Measurements from ENCODE around the gene SMCO1. TPM values are rescaled to one million over a fixed set of nuclear protein-coding genes. Genes with fewer than 3 reads are reported as not detected.
A peak's percentile ranks its signal among the peaks of the same experiment; 100 is the strongest.
"Not testable (repeated sequence)": the region's sequence is repeated elsewhere in the genome, so short reads cannot be mapped to it uniquely, and the experiment has no call there.

SMCO1 gene
- total RNA-seq, 2 donors from 2014 or later: not detected

- ATAC-seq (replicated peaks): no peak
- no peaks in the 10 kb centered on the region for H3K27me3 Mint-ChIP-seq
- H3K27ac Mint-ChIP-seq: no peak overlapping the region
- H3K4me3 Mint-ChIP-seq: no peak overlapping the region
- H3K9me3 Mint-ChIP-seq: no peaks in the 10 kb centered on the region
- peaks cover 5% of the 10 kb centered on the region for H3K4me1 Mint-ChIP-seq
- no peaks in the 10 kb centered on the region for H3K36me3 Mint-ChIP-seq (ENCODE audit: low read depth)
Observed at GRCh38 chr3:196541684-196542445, 26.7 kb upstream of the SMCO1 start.

GRCh38 chr3:196537319-196537984, 22.3 kb upstream of the SMCO1 start:
- Mint-ChIP-seq H3K4me1 (peaks cover 5% of the 10 kb centered on the region), H3K4me3 (no peak overlapping the region), H3K36me3 (ENCODE audit: low read depth) (no peaks in the 10 kb centered on the region), H3K9me3 (no peaks in the 10 kb centered on the region), H3K27me3 (peaks cover 6% of the 10 kb centered on the region), H3K27ac (no peak overlapping the region)
- peak; percentile 39 for ATAC-seq (replicated peaks)

- Mint-ChIP-seq H3K27me3 (peaks cover 6% of the 10 kb centered on the region), H3K36me3 (ENCODE audit: low read depth) (no peaks in the 10 kb centered on the region), H3K27ac (no peak overlapping the region), H3K9me3 (peaks cover 5% of the 10 kb centered on the region), H3K4me1 (peaks cover 12% of the 10 kb centered on the region), H3K4me3 (no peak overlapping the region)
- no peak for ATAC-seq (replicated peaks)
Observed at GRCh38 chr3:196533260-196533681, 18.1 kb upstream of the SMCO1 start.

- H3K4me1 Mint-ChIP-seq: peaks cover 7% of the 10 kb centered on the region
- no peaks in the 10 kb centered on the region for H3K36me3 Mint-ChIP-seq (ENCODE audit: low read depth)
- H3K4me3 Mint-ChIP-seq: peak overlapping the region; percentile 40
Observed at GRCh38 chr3:196531418-196531817, 16.3 kb upstream of the SMCO1 start.

GRCh38 chr3:196528639-196529233, 13.6 kb upstream of the SMCO1 start:
- peaks cover 7% of the 10 kb centered on the region for H3K4me1 Mint-ChIP-seq
- ATAC-seq (replicated peaks): peak; percentile 94
- H3K27ac Mint-ChIP-seq: no peak overlapping the region
- H3K4me3 Mint-ChIP-seq: peak overlapping the region; percentile 69
- H3K27me3 Mint-ChIP-seq: peaks cover 6% of the 10 kb centered on the region
- no peaks in the 10 kb centered on the region for H3K36me3 Mint-ChIP-seq (ENCODE audit: low read depth)
- peaks cover 5% of the 10 kb centered on the region for H3K9me3 Mint-ChIP-seq

More at GRCh38 chr3:196531418-196531817, 16.3 kb upstream of the SMCO1 start:
- Mint-ChIP-seq H3K27me3 (peaks cover 6% of the 10 kb centered on the region), H3K27ac (peak overlapping the region; percentile 34), H3K9me3 (peaks cover 5% of the 10 kb centered on the region)
- ATAC-seq (replicated peaks): no peak

GRCh38 chr3:196525141-196525540, 10.0 kb upstream of the SMCO1 start:
- H3K4me1 Mint-ChIP-seq: no peaks in the 10 kb centered on the region
- H3K4me3 Mint-ChIP-seq: no peak overlapping the region
- no peaks in the 10 kb centered on the region for H3K36me3 Mint-ChIP-seq (ENCODE audit: low read depth)
- no peaks in the 10 kb centered on the region for H3K27me3 Mint-ChIP-seq
- H3K9me3 Mint-ChIP-seq: peaks cover 11% of the 10 kb centered on the region
- no peak overlapping the region for H3K27ac Mint-ChIP-seq
- ATAC-seq (replicated peaks): no peak

GRCh38 chr3:196524527-196524926, 9.4 kb upstream of the SMCO1 start:
- Mint-ChIP-seq H3K27me3 (no peaks in the 10 kb centered on the region), H3K9me3 (peaks cover 12% of the 10 kb centered on the region), H3K36me3 (ENCODE audit: low read depth) (no peaks in the 10 kb centered on the region), H3K4me3 (no peak overlapping the region), H3K4me1 (no peaks in the 10 kb centered on the region), H3K27ac (no peak overlapping the region)
- no peak for ATAC-seq (replicated peaks)

- H3K36me3 Mint-ChIP-seq (ENCODE audit: low read depth): no peaks in the 10 kb centered on the region
- peaks cover 12% of the 10 kb centered on the region for H3K9me3 Mint-ChIP-seq
- no peak for ATAC-seq (replicated peaks)
- peaks cover 4% of the 10 kb centered on the region for H3K4me1 Mint-ChIP-seq
- no peak overlapping the region for H3K27ac Mint-ChIP-seq
- no peak overlapping the region for H3K4me3 Mint-ChIP-seq
- no peaks in the 10 kb centered on the region for H3K27me3 Mint-ChIP-seq
Observed at GRCh38 chr3:196523841-196524240, 8.7 kb upstream of the SMCO1 start.

- H3K27me3 Mint-ChIP-seq; H3K36me3 Mint-ChIP-seq (ENCODE audit: low read depth); H3K27ac Mint-ChIP-seq; H3K4me3 Mint-ChIP-seq; ATAC-seq (replicated peaks); H3K4me1 Mint-ChIP-seq: not testable (repeated sequence)
- H3K9me3 Mint-ChIP-seq: peaks cover 12% of the 10 kb centered on the region
Observed at GRCh38 chr3:196521291-196521690, 6.1 kb upstream of the SMCO1 start.

- no peaks in the 10 kb centered on the region for H3K36me3 Mint-ChIP-seq (ENCODE audit: low read depth)
- no peak overlapping the region for H3K4me3 Mint-ChIP-seq
- H3K27me3 Mint-ChIP-seq: no peaks in the 10 kb centered on the region
- peaks cover 12% of the 10 kb centered on the region for H3K9me3 Mint-ChIP-seq
- H3K27ac Mint-ChIP-seq: no peak overlapping the region
- H3K4me1 Mint-ChIP-seq: peaks cover 4% of the 10 kb centered on the region
- ATAC-seq (replicated peaks): no peak
Observed at GRCh38 chr3:196519718-196520082, 4.6 kb upstream of the SMCO1 start.

- peaks cover 4% of the 10 kb centered on the region for H3K4me1 Mint-ChIP-seq
- H3K27ac Mint-ChIP-seq: no peak overlapping the region
- H3K36me3 Mint-ChIP-seq (ENCODE audit: low read depth): no peaks in the 10 kb centered on the region
- no peak overlapping the region for H3K4me3 Mint-ChIP-seq
- no peaks in the 10 kb centered on the region for H3K27me3 Mint-ChIP-seq
- H3K9me3 Mint-ChIP-seq: peaks cover 12% of the 10 kb centered on the region
- peak; percentile 91 for ATAC-seq (replicated peaks)
Observed at GRCh38 chr3:196518966-196519717, 4.0 kb upstream of the SMCO1 start.

- Mint-ChIP-seq H3K27me3 (no peaks in the 10 kb centered on the region), H3K9me3 (peaks cover 12% of the 10 kb centered on the region), H3K36me3 (ENCODE audit: low read depth) (no peaks in the 10 kb centered on the region), H3K27ac (no peak overlapping the region), H3K4me3 (no peak overlapping the region), H3K4me1 (peaks cover 4% of the 10 kb centered on the region)
- ATAC-seq (replicated peaks): no peak
Observed at GRCh38 chr3:196517919-196518318, 2.8 kb upstream of the SMCO1 start.

- no peak for ATAC-seq (replicated peaks)
- H3K4me3 Mint-ChIP-seq: no peak overlapping the region
Observed at GRCh38 chr3:196517162-196517800, 2.1 kb upstream of the SMCO1 start.

GRCh38 chr3:196514350-196514716, 813 bp downstream of the SMCO1 start:
- Mint-ChIP-seq H3K27me3 (no peaks in the 10 kb centered on the region), H3K27ac (peak overlapping the region; percentile 1)

More at GRCh38 chr3:196517162-196517800, 2.1 kb upstream of the SMCO1 start:
- Mint-ChIP-seq H3K4me1 (peaks cover 4% of the 10 kb centered on the region), H3K9me3 (peaks cover 12% of the 10 kb centered on the region), H3K36me3 (ENCODE audit: low read depth) (no peaks in the 10 kb centered on the region), H3K27me3 (no peaks in the 10 kb centered on the region), H3K27ac (no peak overlapping the region)

More at GRCh38 chr3:196514350-196514716, 813 bp downstream of the SMCO1 start:
- Mint-ChIP-seq H3K4me3 (peak overlapping the region; percentile 1), H3K36me3 (ENCODE audit: low read depth) (no peaks in the 10 kb centered on the region), H3K4me1 (peaks cover 9% of the 10 kb centered on the region), H3K9me3 (no peaks in the 10 kb centered on the region)
- ATAC-seq (replicated peaks): no peak

All from activated T-helper 17 cell treated with anti-CD3 and anti-CD28 coated beads, Interleukin-2, amount 50 U/mL, for 72 hours (primary cell).